HG03378 (cell line): ENCODE measurements around the gene TBC1D14.
"Not testable (repeated sequence)": the region's sequence is repeated elsewhere in the genome, so short reads cannot be mapped to it uniquely, and the experiment has no call there.

Source experiments
- ATAC-seq: cut with Tn5 transposase; IDR thresholded peaks from one replicate; pipeline ENCODE4 v1.9.1; 2021; ENCODE audit warnings: mild to moderate bottlenecking, moderate library complexity; ENCODE audit not compliant: unreplicated experiment

Gene TBC1D14

GRCh38 chr4:7073526-7074390 is 164.1 kb downstream of the TBC1D14 start:
- ATAC-seq: no peak

GRCh38 chr4:7074426-7074825 is 164.8 kb downstream of the TBC1D14 start:
- ATAC-seq: no peak

- ATAC-seq: no peak
Observed at GRCh38 chr4:7075962-7076695, 166.5 kb downstream of the TBC1D14 start.

- ATAC-seq: no peak
Observed at GRCh38 chr4:7076696-7077082, 167.1 kb downstream of the TBC1D14 start.

GRCh38 chr4:7077371-7077770 is 167.7 kb downstream of the TBC1D14 start:
- ATAC-seq: no peak

GRCh38 chr4:7078025-7078424 is 168.4 kb downstream of the TBC1D14 start:
- ATAC-seq: no peak

GRCh38 chr4:7079483-7079882 is 169.9 kb downstream of the TBC1D14 start:
- not testable (repeated sequence) for ATAC-seq

- not testable (repeated sequence) for ATAC-seq
Observed at GRCh38 chr4:7079909-7080308, 170.3 kb downstream of the TBC1D14 start.
